HG02840 (cell line): ENCODE data around the gene ROMO1.
"Not testable (repeated sequence)": the region's sequence is repeated elsewhere in the genome, so short reads cannot be mapped to it uniquely, and the experiment has no call there.

Experiments
- ATAC-seq: cut with Tn5 transposase; IDR thresholded peaks from one replicate; pipeline ENCODE4 v1.9.1; 2021; ENCODE audit warnings: mild to moderate bottlenecking, moderate library complexity, moderate number of reproducible peaks; ENCODE audit not compliant: unreplicated experiment, low FRiP score

ROMO1 gene

DNA sequence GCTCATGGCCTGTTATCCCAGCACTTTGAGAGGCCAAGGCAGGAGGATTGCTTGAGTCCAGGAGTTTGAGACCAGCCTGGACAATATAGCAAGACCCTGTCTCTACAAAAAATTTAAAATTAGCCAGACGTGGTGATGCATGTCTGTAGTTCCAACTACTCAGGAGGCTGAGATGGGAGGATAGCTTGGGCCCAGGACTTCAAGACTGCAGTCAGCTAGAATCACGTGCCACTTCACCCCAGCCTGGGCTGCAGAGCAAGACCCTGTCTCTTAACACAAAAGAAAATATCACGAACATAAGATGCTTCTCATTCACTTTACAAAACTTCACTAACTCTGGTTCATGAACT is 45.3 kb downstream of the ROMO1 start:
- ATAC-seq = not testable (repeated sequence)
